Measurements from ENCODE around the gene GPX6. TPM values are rescaled to one million over a fixed set of nuclear protein-coding genes. Genes with fewer than 3 reads are reported as not detected.

GPX6 gene
- total and polyA plus RNA-seq, 10 donors: not detected

GRCh38 chr6:28534306-28534705, 18.7 kb upstream of the GPX6 start:
- Histone ChIP-seq H3K4me3 (no peak overlapping the region), H3K36me3 (no peaks in the 10 kb centered on the region), H3K9me3 (peaks cover 0 to 4% (median 0%) of the 10 kb centered on the region in 8 donors), H3K27me3 (replicated peaks in 1 of 7) (peaks cover 0 to 93% (median 22%) of the 10 kb centered on the region in 7 donors), H3K4me1 (no peaks in the 10 kb centered on the region), H3K27ac (no peak overlapping the region)
- TF ChIP-seq POLR2A (IDR thresholded peaks at IDR 0.05) (no peak), CTCF (IDR thresholded peaks at IDR 0.05 in 8 of 11, conservative IDR thresholded peaks at IDR 0.05 in 3 of 11) (no peak), POLR2AphosphoS5 (IDR thresholded peaks at IDR 0.05) (no peak)
- no peak for DNase-seq
- WGBS, 5 donors: 54 to 82% (median 73%) methylated on average over 3 of the region's 3 CpGs
- intact Hi-C loops (cut with DNase I; ENCODE audit: low total_unique reads): no loop called here

GRCh38 chr6:28531479-28532128, 16.0 kb upstream of the GPX6 start:
- H3K27ac ChIP-seq: no peak overlapping the region
- 71 to 74% (median 73%) methylated on average over 7 of the region's 7 CpGs for WGBS, 5 donors
- no peak overlapping the region for H3K4me3 ChIP-seq
- H3K27me3 ChIP-seq (replicated peaks in 1 of 7): peaks cover 0 to 89% (median 13%) of the 10 kb centered on the region in 7 donors
- intact Hi-C loops (cut with DNase I; ENCODE audit: low total_unique reads): no loop called here
- no peak for DNase-seq
- H3K4me1 ChIP-seq: no peaks in the 10 kb centered on the region
- TF ChIP-seq POLR2AphosphoS5 (IDR thresholded peaks at IDR 0.05) (no peak), POLR2A (IDR thresholded peaks at IDR 0.05) (no peak)
- H3K36me3 ChIP-seq: no peaks in the 10 kb centered on the region
- no peaks in the 10 kb centered on the region for H3K9me3 ChIP-seq

- WGBS, 5 donors: 17 to 37% (median 24%) methylated on average over 1 of the region's 1 CpG
- H3K9me3 ChIP-seq: no peaks in the 10 kb centered on the region
- H3K36me3 ChIP-seq: no peaks in the 10 kb centered on the region
- no peak for DNase-seq
- peaks cover 0 to 89% (median 6%) of the 10 kb centered on the region in 7 donors for H3K27me3 ChIP-seq (replicated peaks in 1 of 7)
- no peak overlapping the region for H3K27ac ChIP-seq
- TF ChIP-seq POLR2A (IDR thresholded peaks at IDR 0.05) (no peak), POLR2AphosphoS5 (IDR thresholded peaks at IDR 0.05) (no peak), CTCF (IDR thresholded peaks at IDR 0.05 in 8 of 11, conservative IDR thresholded peaks at IDR 0.05 in 3 of 11) (no peak)
- H3K4me3 ChIP-seq: no peak overlapping the region
- no peaks in the 10 kb centered on the region for H3K4me1 ChIP-seq
- intact Hi-C loops (cut with DNase I; ENCODE audit: low total_unique reads): no loop called here
Measured at GRCh38 chr6:28530777-28531176, 15.2 kb upstream of the GPX6 start.

GRCh38 chr6:28525496-28526039, 10.0 kb upstream of the GPX6 start, which contains the start of gene GPX5:
TSS of gene GPX5 (plus strand) at chr6:28525881. CDS start at chr6:28526014, 133 bp downstream.
- Histone ChIP-seq H3K27me3 (replicated peaks in 1 of 7) (peaks cover 0 to 77% (median 16%) of the 10 kb centered on the region in 7 donors), H3K4me3 (no peak within 1 kb of the TSS), H3K9me3 (no peaks in the 10 kb centered on the region), H3K27ac (no peak within 1 kb of the TSS), H3K4me1 (no peaks in the 10 kb centered on the region), H3K36me3 (no peaks in the 10 kb centered on the region)
- no peak for DNase-seq
- 30 to 40% (median 36%) methylated on average over 10 of the region's 10 CpGs for WGBS, 5 donors
- intact Hi-C loops (cut with DNase I; ENCODE audit: low total_unique reads): no loop called here
- TF ChIP-seq POLR2A (IDR thresholded peaks at IDR 0.05) (no peak), POLR2AphosphoS5 (IDR thresholded peaks at IDR 0.05) (no peak), CTCF (IDR thresholded peaks at IDR 0.05 in 8 of 11, conservative IDR thresholded peaks at IDR 0.05 in 3 of 11) (no peak)

Data from spleen (tissue), 11 donors.